ENCODE data around the gene ITGA11. TPM values are rescaled to one million over a fixed set of nuclear protein-coding genes. Genes with fewer than 3 reads are reported as not detected.
"Not testable (repeated sequence)": the region's sequence is repeated elsewhere in the genome, so short reads cannot be mapped to it uniquely, and the experiment has no call there.

Gene ITGA11
- total RNA-seq, 1 experiment from 2014 or later = 0.70 TPM

DNA sequence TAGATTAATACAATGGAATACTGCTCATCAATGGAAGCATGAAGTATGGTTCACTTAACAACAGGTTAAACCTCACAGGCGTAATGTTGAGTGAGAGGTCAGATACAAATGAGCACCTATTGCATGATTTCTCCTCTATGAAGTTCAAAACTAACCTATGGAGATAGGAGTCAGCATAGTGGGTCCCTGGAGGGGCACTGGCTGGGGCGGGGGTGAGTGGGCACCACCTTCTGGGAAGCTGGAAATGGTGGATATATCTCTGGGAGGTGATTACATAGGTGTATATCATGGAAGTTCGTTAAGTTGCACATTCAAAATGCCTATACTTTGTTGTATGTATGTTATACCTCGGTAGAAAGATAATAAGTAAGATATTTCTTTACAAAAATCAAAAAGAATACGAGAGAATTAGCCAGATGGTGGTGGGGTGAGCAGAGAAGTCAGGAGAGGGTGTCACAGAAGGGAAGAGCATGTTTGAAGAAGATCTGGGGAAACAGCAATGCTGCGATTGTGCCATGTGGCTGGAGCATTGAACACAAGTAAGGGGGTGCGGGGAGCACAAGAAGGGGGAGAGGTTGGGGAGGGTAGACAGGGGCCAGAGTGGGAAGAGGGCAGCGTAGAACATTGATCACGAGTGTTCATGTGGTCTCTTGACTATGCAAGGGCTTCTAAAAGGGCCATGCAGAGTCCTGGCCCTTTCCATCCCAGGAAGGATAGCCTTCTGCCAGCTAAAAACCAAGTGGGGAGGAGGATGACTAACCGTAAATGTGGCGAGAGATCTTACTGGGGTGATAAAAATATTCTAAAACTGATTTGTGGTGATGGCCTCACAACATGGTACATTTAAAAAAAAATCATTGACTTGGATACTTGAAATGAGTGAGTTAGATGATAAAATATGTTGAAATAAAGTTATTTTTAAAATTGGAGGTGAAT lies 30.2 kb downstream of the ITGA11 start:
- H4K20me1 ChIP-seq (ENCODE audit: insufficient read depth) = no peaks in the 10 kb centered on the region
- no TSS peak for BruUV-seq (replicated peaks)
- ChIA-PET POLR2A (ENCODE audit: unreplicated experiment) (no interaction called here), CTCF (no interaction called here)
- DNase-seq = no peak
- no peaks in the 10 kb centered on the region for H3K36me3 ChIP-seq (ENCODE audit: low read depth)
- peaks cover 8% of the 10 kb centered on the region; the same call in 1 of the 2 replicates for H3F3A ChIP-seq (ENCODE audit: insufficient read depth, low read depth)
- H3K27ac ChIP-seq = no peak overlapping the region
- no peaks in the 10 kb centered on the region for H3K79me2 ChIP-seq (ENCODE audit: low read depth)
- TF ChIP-seq EZH2 (IDR thresholded peaks at IDR 0.05; ENCODE audit: low read depth) = no peak
- TF ChIP-seq, protein P1, sequence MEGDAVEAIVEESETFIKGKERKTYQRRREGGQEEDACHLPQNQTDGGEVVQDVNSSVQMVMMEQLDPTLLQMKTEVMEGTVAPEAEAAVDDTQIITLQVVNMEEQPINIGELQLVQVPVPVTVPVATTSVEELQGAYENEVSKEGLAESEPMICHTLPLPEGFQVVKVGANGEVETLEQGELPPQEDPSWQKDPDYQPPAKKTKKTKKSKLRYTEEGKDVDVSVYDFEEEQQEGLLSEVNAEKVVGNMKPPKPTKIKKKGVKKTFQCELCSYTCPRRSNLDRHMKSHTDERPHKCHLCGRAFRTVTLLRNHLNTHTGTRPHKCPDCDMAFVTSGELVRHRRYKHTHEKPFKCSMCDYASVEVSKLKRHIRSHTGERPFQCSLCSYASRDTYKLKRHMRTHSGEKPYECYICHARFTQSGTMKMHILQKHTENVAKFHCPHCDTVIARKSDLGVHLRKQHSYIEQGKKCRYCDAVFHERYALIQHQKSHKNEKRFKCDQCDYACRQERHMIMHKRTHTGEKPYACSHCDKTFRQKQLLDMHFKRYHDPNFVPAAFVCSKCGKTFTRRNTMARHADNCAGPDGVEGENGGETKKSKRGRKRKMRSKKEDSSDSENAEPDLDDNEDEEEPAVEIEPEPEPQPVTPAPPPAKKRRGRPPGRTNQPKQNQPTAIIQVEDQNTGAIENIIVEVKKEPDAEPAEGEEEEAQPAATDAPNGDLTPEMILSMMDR (conservative IDR thresholded peaks at IDR 0.05) = no peak
- H3K27me3 ChIP-seq (ENCODE audit: insufficient read depth, low read depth) = no peaks in the 10 kb centered on the region
- H3K9me2 ChIP-seq (ENCODE audit: insufficient read depth) = no peaks in the 10 kb centered on the region
- H3K4me1 ChIP-seq (replicated peaks; ENCODE audit: insufficient read depth) = peaks cover 8% of the 10 kb centered on the region
- intact Hi-C loops (cut with micrococcal nuclease; ENCODE audit: unreplicated experiment) = no loop called here
- no peak overlapping the region for H2AFZ ChIP-seq
- peaks cover 5% of the 10 kb centered on the region; the same call in 1 of the 2 replicates for H3K9me3 ChIP-seq (ENCODE audit: insufficient read depth, low read depth)
- H3K4me2 ChIP-seq = no peak overlapping the region
- H3K4me3 ChIP-seq = no peak overlapping the region

DNA sequence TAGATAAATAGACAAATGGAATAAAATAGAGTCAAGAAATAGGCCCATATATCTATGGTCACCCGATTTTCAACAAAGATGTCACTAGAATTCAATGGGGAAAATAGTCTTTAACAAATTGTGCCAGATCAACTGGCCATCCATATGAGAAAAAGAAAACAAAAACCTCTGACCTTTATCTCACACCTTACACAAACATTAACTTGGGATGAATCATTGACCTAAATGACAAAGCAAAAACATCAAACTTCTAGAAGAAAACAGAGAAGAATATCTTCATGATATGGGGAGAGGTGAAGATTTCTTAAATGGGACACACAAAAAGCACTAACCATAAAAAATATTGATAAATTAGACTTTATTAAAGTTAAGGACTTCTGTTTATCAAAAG lies 31.9 kb downstream of the ITGA11 start:
- Histone ChIP-seq H3K9me2 (ENCODE audit: insufficient read depth) (no peaks in the 10 kb centered on the region), H2AFZ (no peak overlapping the region), H3K36me3 (ENCODE audit: low read depth) (no peaks in the 10 kb centered on the region), H3K79me2 (ENCODE audit: low read depth) (no peaks in the 10 kb centered on the region), H4K20me1 (ENCODE audit: insufficient read depth) (no peaks in the 10 kb centered on the region), H3K4me1 (replicated peaks; ENCODE audit: insufficient read depth) (peaks cover 8% of the 10 kb centered on the region), H3K4me2 (peak overlapping the region; percentile 32; the same call in 1 of the 2 replicates), H3F3A (ENCODE audit: insufficient read depth, low read depth) (peaks cover 8% of the 10 kb centered on the region; the same call in 1 of the 2 replicates), H3K9me3 (ENCODE audit: insufficient read depth, low read depth) (peaks cover 5% of the 10 kb centered on the region; the same call in 1 of the 2 replicates), H3K4me3 (no peak overlapping the region), H3K27me3 (ENCODE audit: insufficient read depth, low read depth) (no peaks in the 10 kb centered on the region), H3K27ac (peak overlapping the region; percentile 85)
- intact Hi-C loops (cut with micrococcal nuclease; ENCODE audit: unreplicated experiment) = no loop called here
- BruUV-seq (replicated peaks) = no TSS peak
- CTCF ChIA-PET = interaction anchor here (0.6 kb wide), 1 partner anchor 139 kb away, joined by 3 read pairs; no protein-coding TSS in a partner anchor
- POLR2A ChIA-PET (ENCODE audit: unreplicated experiment) = interaction anchor here (0.6 kb wide), 1 partner anchor 46 kb away, joined by 4 read pairs; no protein-coding TSS in a partner anchor
- peak in 1 of 2 experiments; percentile 73 for DNase-seq
- no peak for TF ChIP-seq EZH2 (IDR thresholded peaks at IDR 0.05; ENCODE audit: low read depth)
- TF ChIP-seq, protein P1 (conservative IDR thresholded peaks at IDR 0.05) = no peak

DNA sequence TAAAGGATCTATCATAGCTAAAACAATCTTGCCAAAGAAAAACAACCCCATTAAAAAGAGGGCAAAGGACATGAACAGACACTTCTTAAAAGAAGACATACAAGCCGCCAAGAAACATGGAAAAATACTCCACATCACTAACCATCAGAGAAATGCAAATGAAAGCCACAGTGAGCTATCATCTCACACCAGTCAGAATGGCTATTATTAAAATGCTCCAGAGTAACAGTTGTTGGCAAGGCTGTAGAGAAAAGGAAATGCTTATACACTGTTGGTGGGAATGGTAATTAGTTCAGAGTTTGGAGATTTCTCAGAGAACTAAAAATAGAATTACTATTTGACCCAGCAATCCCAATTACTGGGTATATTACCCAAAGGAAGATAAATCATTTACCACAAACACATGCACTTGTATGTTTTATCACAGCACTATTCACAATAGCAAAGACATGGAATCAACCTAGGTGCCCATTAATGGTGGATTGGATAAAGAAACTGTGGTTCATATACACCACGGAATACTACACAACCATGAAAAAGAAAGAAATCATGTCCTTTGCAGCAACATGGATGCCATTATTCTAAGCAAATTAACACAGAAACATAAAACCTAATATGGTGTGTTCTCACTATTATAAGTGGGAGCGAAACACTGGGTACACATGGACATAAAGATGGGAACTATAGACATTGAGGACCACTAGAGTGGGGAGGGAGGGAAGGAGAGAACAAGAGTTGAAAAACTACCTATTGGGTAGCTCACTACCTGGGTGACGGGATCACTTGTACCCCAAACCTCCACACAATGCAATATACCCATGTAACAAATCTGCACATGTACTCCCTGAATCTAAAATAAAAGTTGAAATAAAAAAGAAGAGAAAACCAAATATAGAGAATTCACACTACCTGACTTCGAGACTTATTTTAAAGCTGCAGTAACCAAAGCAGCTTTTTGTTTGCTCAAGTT lies 32.6 kb downstream of the ITGA11 start:
- H3K27ac ChIP-seq = peak overlapping the region; percentile 85
- intact Hi-C loops (cut with micrococcal nuclease; ENCODE audit: unreplicated experiment) = no loop called here
- H3K27me3 ChIP-seq (ENCODE audit: insufficient read depth, low read depth) = no peaks in the 10 kb centered on the region
- H3K9me2 ChIP-seq (ENCODE audit: insufficient read depth) = no peaks in the 10 kb centered on the region
- no peak overlapping the region for H2AFZ ChIP-seq
- H4K20me1 ChIP-seq (ENCODE audit: insufficient read depth) = no peaks in the 10 kb centered on the region
- no TSS peak for BruUV-seq (replicated peaks)
- H3K36me3 ChIP-seq (ENCODE audit: low read depth) = no peaks in the 10 kb centered on the region
- ChIA-PET POLR2A (ENCODE audit: unreplicated experiment) (interaction anchor here (0.6 kb wide), 1 partner anchor 46 kb away, joined by 4 read pairs; no protein-coding TSS in a partner anchor), CTCF (interaction anchor here (0.5 to 0.6 kb wide), 2 partner anchors 15 to 139 kb away, joined by 3 to 6 read pairs; no protein-coding TSS in a partner anchor)
- H3F3A ChIP-seq (ENCODE audit: insufficient read depth, low read depth) = peaks cover 8% of the 10 kb centered on the region; the same call in 1 of the 2 replicates
- H3K4me2 ChIP-seq = peak overlapping the region; percentile 32; the same call in 1 of the 2 replicates
- no peaks in the 10 kb centered on the region for H3K79me2 ChIP-seq (ENCODE audit: low read depth)
- no peak for DNase-seq
- no peak overlapping the region for H3K4me3 ChIP-seq
- peaks cover 8% of the 10 kb centered on the region for H3K4me1 ChIP-seq (replicated peaks; ENCODE audit: insufficient read depth)
- TF ChIP-seq EZH2 (IDR thresholded peaks at IDR 0.05; ENCODE audit: low read depth) = no peak
- TF ChIP-seq, protein P1 (conservative IDR thresholded peaks at IDR 0.05) = no peak
- H3K9me3 ChIP-seq (ENCODE audit: insufficient read depth, low read depth) = peaks cover 5% of the 10 kb centered on the region; the same call in 1 of the 2 replicates

DNA sequence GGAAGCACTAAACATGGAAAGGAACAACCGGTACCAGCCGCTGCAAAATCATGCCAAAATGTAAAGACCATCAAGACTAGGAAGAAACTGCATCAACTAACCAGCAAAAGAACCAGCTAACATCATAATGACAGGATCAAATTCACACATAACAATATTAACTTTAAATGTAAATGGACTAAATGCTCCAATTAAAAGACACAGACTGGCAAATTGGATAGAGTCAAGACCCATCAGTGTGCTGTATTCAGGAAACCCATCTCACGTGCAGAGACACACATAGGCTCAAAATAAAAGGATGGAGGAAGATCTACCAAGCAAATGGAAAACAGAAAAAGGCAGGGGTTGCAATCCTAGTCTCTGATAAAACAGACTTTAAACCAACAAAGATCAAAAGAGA lies 34.0 kb downstream of the ITGA11 start:
- H3K27ac ChIP-seq; DNase-seq; intact Hi-C loops (cut with micrococcal nuclease; ENCODE audit: unreplicated experiment); H3K4me2 ChIP-seq; H4K20me1 ChIP-seq (ENCODE audit: insufficient read depth); H3K36me3 ChIP-seq (ENCODE audit: low read depth); H3F3A ChIP-seq (ENCODE audit: insufficient read depth, low read depth); CTCF ChIA-PET; H3K79me2 ChIP-seq (ENCODE audit: low read depth); H3K9me3 ChIP-seq (ENCODE audit: insufficient read depth, low read depth); H3K9me2 ChIP-seq (ENCODE audit: insufficient read depth); H2AFZ ChIP-seq; H3K4me3 ChIP-seq; H3K4me1 ChIP-seq (replicated peaks; ENCODE audit: insufficient read depth); POLR2A ChIA-PET (ENCODE audit: unreplicated experiment); BruUV-seq (replicated peaks); H3K27me3 ChIP-seq (ENCODE audit: insufficient read depth, low read depth): not testable (repeated sequence)

All from PC-9 (cell line).